Transverse colon (tissue), 4 donors: Measurements from ENCODE around the gene TBL1XR1. TPM values are rescaled to one million over a fixed set of nuclear protein-coding genes. Genes with fewer than 3 reads are reported as not detected.

ENCODE experiments used
- DNase-seq: peaks from one replicate; pipeline ENCODE4 v3.0.0-alpha.2; 2019
- H3K27ac ChIP-seq, 4 donors: fragments of 200-600 bp; sonication (generic); 2 replicates each; pipeline ENCODE4 v1.5.1; 2016 to 2018; ENCODE audit warnings: inconsistent platforms in 4 of 4
- H3K27me3 ChIP-seq: fragments of 200-600 bp; sonication (generic); 2 replicates; pipeline ENCODE4 v1.5.1; 2017; ENCODE audit warnings: inconsistent platforms
- H3K36me3 ChIP-seq, 4 donors: fragments of 200-600 bp; sonication (generic); 2 replicates each; pipeline ENCODE4 v1.5.1; 2017 to 2019; ENCODE audit warnings: inconsistent platforms in 4 of 4
- H3K4me1 ChIP-seq, 4 donors: fragments of 200-600 bp; sonication (generic); 2 replicates each; pipeline ENCODE4 v1.5.1; 2017 to 2020; ENCODE audit warnings: inconsistent platforms in 4 of 4
- H3K4me3 ChIP-seq, 4 donors: fragments of 200-600 bp; sonication (generic); 1 replicate in 1 of 4; 2 replicates in 3 of 4; pipeline versions ENCODE4 v1.5.1 to v1.6.1; 2017 to 2019; ENCODE audit warnings: inconsistent platforms in 4 of 4
- H3K9me3 ChIP-seq, 2 donors: fragments of 200-600 bp; sonication (generic); 2 replicates each; pipeline ENCODE4 v1.5.1; 2017 to 2019; ENCODE audit warnings: inconsistent platforms in 2 of 2
- CTCF ChIP-seq, 5 experiments: fragments of 200-600 bp in 3 of 5; fragments of 450-650 bp in 2 of 5; sonication (generic) in 3 of 5; IDR thresholded peaks; 1 replicate in 2 of 5; 2 replicates in 3 of 5; pipeline ENCODE4 v1.5.1; 2016 to 2017; ENCODE audit warnings: antibody characterized with exemption in 5 of 5, inconsistent platforms in 3 of 5, mild to moderate bottlenecking in 2 of 5, moderate library complexity in 1 of 5
- EP300 ChIP-seq: sonication (generic); formaldehyde crosslinking; IDR thresholded peaks from one replicate; pipeline ENCODE4 v1.6.1; 2017; ENCODE audit warnings: antibody characterized with exemption, low read depth
- POLR2A ChIP-seq: fragments of 450-650 bp; IDR thresholded peaks from one replicate; pipeline ENCODE4 v1.6.1; 2016; ENCODE audit warnings: antibody characterized with exemption, mild to moderate bottlenecking, moderate library complexity
- POLR2AphosphoS5 ChIP-seq, 3 donors: sonication (generic); formaldehyde crosslinking; IDR thresholded peaks; one replicate each; pipeline ENCODE4 v1.6.1; 2016; ENCODE audit warnings: antibody characterized with exemption in 3 of 3
- WGBS, 2 donors: methylation state at CpG; one replicate each; pipeline ENCODE4 v1.1.5; 2018; ENCODE audit warnings: low coverage in 1 of 2; 5-methylcytosine and 5-hydroxymethylcytosine counted together
- in situ Hi-C, 4 donors: fragments of 200-750 bp; cut with MboI; loops; one replicate each; pipeline versions ENCODE4 v1.15.0 to v1.15.1; 2017; ENCODE audit warnings: low sequenced_read_pairs in 3 of 4, low pct_ligation_motif_present in 1 of 4, low pct_unique_long_range_greater_than_20kb in 1 of 4
- intact Hi-C: fragments of 100-400 bp; cut with DNase I; formaldehyde crosslinking; loops from one replicate; pipeline ENCODE4 v1.15.1; 2023; ENCODE audit warnings: low total_unique reads
- total RNA-seq, 4 donors: library from RNA; depleted of rRNA; stranded (reverse); fragments of >200 nt; gene quantifications; one replicate each; pipeline ENCODE4 v1.1.0, GENCODE V29; 2016

TBL1XR1 gene
- total RNA-seq, 4 donors from 2014 or later = 39.4 to 131 (median 68.1) TPM

- Histone ChIP-seq H3K9me3 (no peaks in the 10 kb centered on the region), H3K36me3 (no peaks in the 10 kb centered on the region), H3K27me3 (no peaks in the 10 kb centered on the region), H3K27ac (peak overlapping the region in 2 of 4 donors; percentile 31 to 34), H3K4me1 (peaks cover 24 to 63% (median 40%) of the 10 kb centered on the region in 4 donors), H3K4me3 (no peak overlapping the region)
- DNase-seq = no peak
- WGBS, 2 donors = 56 to 71% methylated on average over 3 to 4 of the region's 4 CpGs
- TF ChIP-seq POLR2A (no peak), EP300 (no peak)
- in situ Hi-C loops (no loop called here), intact Hi-C loops (no loop called here)
These were observed 75.0 kb downstream of the TBL1XR1 start for GRCh38 chr3:177122183-177122856.

- H3K27me3 ChIP-seq = no peaks in the 10 kb centered on the region
- intact Hi-C loops = no loop called here
- H3K27ac ChIP-seq = no peak overlapping the region
- no peaks in the 10 kb centered on the region for H3K36me3 ChIP-seq
- TF ChIP-seq POLR2AphosphoS5 (IDR thresholded peaks at IDR 0.05) (no peak), CTCF (IDR thresholded peaks at IDR 0.05) (no peak), EP300 (no peak), POLR2A (no peak)
- no peaks in the 10 kb centered on the region for H3K9me3 ChIP-seq
- peaks cover 14 to 59% (median 23%) of the 10 kb centered on the region in 4 donors for H3K4me1 ChIP-seq
- H3K4me3 ChIP-seq = no peak overlapping the region
- WGBS, 2 donors = 67 to 80% methylated on average over 3 of the region's 3 CpGs
- DNase-seq = no peak
- in situ Hi-C loops = no loop called here
These were observed 77.5 kb downstream of the TBL1XR1 start for GRCh38 chr3:177119829-177120228.

GRCh38 chr3:177114253-177114652 lies 83.0 kb downstream of the TBL1XR1 start:
- no peak overlapping the region for H3K4me3 ChIP-seq
- no peaks in the 10 kb centered on the region for H3K36me3 ChIP-seq
- 63% methylated on average over 3 of the region's 3 CpGs; no CpG with 5 or more reads in 1 of the 2 donors for WGBS, 2 donors
- no peak overlapping the region for H3K27ac ChIP-seq
- no peaks in the 10 kb centered on the region for H3K9me3 ChIP-seq
- no peaks in the 10 kb centered on the region for H3K27me3 ChIP-seq
- intact Hi-C loops = no loop called here
- TF ChIP-seq CTCF (IDR thresholded peaks at IDR 0.05) = no peak
- no peak for TF ChIP-seq POLR2AphosphoS5 (IDR thresholded peaks at IDR 0.05)
- no peak for TF ChIP-seq POLR2A
- TF ChIP-seq EP300 = no peak
- H3K4me1 ChIP-seq = peaks cover 11 to 49% (median 28%) of the 10 kb centered on the region in 4 donors
- in situ Hi-C loops = no loop called here
- no peak for DNase-seq

GRCh38 chr3:177111541-177111949 lies 85.7 kb downstream of the TBL1XR1 start:
- Histone ChIP-seq H3K27ac (peak overlapping the region; percentile 14 to 69 (median 40)), H3K36me3 (no peaks in the 10 kb centered on the region), H3K4me1 (peaks cover 18 to 59% (median 31%) of the 10 kb centered on the region in 4 donors), H3K4me3 (no peak overlapping the region), H3K9me3 (no peaks in the 10 kb centered on the region), H3K27me3 (no peaks in the 10 kb centered on the region)
- intact Hi-C loops = no loop called here
- 56 to 77% methylated on average over 4 of the region's 4 CpGs for WGBS, 2 donors
- no peak for DNase-seq
- TF ChIP-seq EP300 (no peak), POLR2A (no peak), POLR2AphosphoS5 (IDR thresholded peaks at IDR 0.05) (no peak), CTCF (IDR thresholded peaks at IDR 0.05) (no peak)
- in situ Hi-C loops = no loop called here
